SKM-1 (cell line): ENCODE measurements around the gene CFAP74.

ENCODE experiments used
- DNase-seq: peaks from one replicate; lab custom pipeline; 2025; ENCODE audit not compliant: unreplicated experiment; lab: John Stamatoyannopoulos, UW

Gene CFAP74

DNA sequence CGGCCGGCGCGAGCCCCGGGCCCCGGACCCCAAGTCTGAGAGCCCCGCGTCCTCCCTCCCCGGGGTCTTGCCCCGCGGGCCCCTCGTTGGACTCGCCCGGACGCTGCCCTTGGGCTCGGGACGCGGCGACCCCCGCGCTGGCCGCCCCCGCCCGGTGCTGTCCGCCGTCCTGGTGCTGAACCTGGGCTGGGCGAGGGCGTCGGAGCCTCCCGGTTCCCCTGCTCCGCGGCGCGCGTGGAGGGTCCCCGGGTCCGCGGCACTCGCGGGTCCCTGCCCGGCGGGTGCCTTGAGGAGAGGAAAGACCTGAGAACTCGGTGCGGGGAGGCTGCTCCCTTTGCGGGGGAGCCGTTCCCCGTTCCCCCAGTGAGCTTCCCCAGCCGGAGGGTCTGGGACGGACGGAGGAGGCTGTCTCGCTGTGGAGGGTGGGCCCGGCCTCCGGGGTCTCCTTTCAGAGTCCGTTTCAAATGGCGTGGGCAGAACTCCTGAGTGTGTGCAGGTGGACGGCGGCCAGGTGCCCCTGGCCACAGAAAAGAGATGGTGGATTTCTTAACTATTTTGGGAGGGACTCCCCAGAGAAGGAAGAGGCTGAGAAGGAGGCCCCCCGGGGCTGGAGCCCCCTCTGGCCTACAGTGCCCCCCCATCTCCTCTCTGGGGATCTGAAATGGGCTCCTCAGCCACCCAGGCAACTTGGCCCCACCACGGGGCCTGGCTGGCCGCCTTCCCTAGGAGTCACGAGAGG is 16.2 kb upstream of the CFAP74 start:
- DNase-seq, result no peak

DNA sequence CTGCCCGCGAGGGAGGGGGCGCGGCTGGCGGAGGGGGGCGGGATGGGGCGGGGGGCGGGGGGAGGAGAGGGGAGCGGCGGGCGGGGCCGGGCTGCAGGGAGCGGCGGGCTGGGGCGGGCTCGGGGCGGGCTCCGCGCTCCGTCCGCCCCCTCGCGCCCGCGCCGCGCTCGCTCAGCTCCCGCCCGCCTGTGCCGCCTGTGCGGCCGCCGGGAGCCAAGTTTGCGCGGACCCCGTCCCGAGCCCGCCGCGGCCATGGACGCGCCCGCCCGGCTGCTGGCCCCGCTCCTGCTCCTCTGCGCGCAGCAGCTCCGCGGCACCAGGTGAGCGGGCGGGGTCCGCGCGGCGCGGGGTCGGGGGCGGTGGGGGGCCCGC is 15.6 kb upstream of the CFAP74 start, which contains the start of gene GABRD:
GABRD (plus strand) TSS at position 174 of the 372 bp plus-strand sequence; CDS start at position 253, 79 bp downstream.
- no peak for DNase-seq

DNA sequence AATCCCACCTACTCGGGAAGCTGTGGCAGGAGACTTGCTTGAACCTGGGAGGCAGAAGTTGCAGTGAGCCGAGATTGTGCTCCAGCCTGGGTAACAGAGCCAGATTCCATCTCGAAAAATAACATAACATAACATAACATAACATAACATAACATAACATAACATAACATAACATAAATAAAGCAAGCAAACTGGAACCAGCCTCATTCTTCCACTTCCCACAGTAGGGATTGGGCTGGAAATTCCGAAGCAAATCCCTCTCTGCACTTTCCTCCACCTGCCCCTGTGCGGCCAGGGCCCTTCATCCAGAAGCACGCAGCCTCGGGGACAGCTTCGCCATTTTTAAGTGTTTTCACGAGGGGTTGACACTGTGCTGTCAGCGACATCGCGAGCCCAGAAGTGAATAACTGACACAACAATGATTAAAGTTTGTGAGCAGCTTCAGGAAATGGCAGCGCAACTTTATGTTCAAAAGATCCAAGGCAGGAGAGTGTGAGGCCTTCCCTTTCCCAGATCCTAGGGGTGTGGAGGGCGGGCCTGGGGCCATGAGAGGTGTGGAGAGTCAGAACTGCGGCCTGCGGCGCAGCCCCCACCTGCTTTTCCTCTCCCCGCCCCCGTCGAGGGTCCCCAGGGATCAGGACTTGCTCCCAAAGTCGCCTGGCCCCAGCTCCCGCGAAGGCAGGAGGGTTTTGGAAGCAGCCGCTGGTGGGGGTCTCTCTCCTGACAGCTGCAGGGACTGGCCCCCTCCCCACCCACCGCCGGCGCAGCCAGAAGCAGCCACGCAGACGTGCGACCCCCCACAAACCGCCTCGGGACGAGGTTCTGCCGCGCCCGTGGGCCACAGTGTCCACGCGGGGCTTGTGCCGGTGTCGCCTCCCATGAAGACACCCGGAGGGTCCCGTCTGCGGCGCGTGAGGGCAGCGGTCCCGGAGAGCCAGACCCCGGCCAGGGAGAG is 14.9 kb upstream of the CFAP74 start:
- no peak for DNase-seq

GRCh38 chr1:2016123-2016522 is 12.5 kb upstream of the CFAP74 start:
- no peak for DNase-seq

- DNase-seq, result no peak
These were observed 11.5 kb upstream of the CFAP74 start for GRCh38 chr1:2014741-2015735.

GRCh38 chr1:2014181-2014580 is 10.6 kb upstream of the CFAP74 start:
- DNase-seq, result no peak

GRCh38 chr1:2009101-2010053 is 5.8 kb upstream of the CFAP74 start:
- no peak for DNase-seq

DNA sequence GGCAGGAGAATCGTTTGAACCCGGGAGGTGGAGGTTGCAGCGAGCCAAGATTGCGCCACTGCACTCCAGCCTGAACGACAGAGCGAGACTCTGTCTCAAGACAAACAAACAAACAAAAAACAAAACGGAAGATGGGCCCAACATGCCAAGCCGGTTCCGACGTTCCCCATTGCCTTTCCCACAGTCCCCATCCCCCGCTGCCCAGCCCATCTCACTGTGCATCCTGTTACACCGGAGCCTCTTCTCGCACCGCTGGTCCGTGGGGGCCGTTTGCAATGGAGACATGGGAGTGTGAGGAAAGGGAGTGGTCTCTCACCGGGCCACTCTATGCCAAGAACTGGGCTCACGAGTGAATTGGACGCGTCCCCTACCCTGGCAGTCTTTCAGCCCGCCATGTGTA is 1.3 kb upstream of the CFAP74 start:
- no peak for DNase-seq

- DNase-seq, result no peak
These were observed 1.7 kb downstream of the CFAP74 start for GRCh38 chr1:2001773-2002411.

- DNase-seq, result no peak
These were observed 2.7 kb downstream of the CFAP74 start for GRCh38 chr1:2000850-2001249.

- DNase-seq, result no peak
These were observed 3.2 kb downstream of the CFAP74 start for GRCh38 chr1:2000432-2000831.

GRCh38 chr1:1997576-1997975 is 6.0 kb downstream of the CFAP74 start:
- no peak for DNase-seq

DNA sequence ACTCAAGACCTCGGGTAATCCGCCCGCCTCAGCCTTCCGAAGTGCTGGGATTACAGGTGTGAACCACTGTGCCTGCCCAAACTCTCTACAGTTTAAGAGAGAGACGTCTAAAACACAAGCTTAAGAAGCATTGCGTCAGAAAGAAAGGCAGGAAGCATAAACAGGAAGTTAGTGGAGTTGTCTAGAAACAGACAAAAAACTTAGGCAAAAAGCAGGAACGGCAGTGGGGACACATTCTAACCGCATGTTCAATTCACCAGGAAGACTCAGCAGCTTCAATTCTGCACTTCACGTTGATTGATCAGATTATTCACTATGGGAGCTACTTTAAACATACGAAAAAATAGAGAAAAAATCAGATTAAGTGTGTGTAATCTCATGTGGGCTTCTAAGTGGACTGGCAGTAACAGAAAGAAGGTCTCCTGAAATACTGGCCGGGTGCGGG is 7.4 kb downstream of the CFAP74 start:
- DNase-seq, result peak; percentile 91

- no peak for DNase-seq
These were observed 9.1 kb downstream of the CFAP74 start for GRCh38 chr1:1994536-1994935.

- no peak for DNase-seq
These were observed 13.4 kb downstream of the CFAP74 start for GRCh38 chr1:1990222-1990621.

GRCh38 chr1:1989789-1990188 is 13.8 kb downstream of the CFAP74 start:
- no peak for DNase-seq

DNA sequence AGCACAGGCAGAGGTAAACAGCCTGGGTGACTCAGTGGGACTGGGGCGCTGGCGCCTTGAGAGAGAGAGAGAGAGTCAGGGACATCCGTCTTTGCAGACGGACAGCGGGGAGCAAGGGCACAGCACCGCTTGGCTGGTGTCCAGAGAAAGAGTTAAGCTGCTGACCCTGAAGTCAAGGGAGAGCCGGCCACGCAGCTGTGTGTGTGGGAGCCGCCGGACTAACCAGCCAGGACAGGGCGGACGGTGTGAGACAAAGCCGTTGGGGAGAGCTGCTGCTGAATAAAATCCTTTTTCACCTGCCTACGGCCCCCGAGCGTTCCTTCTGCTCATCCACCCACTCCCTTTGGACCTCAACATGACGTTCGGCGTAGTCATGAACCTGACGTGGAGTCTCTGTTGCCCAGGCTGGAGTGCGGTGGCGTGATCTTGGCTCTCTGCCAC is 14.5 kb downstream of the CFAP74 start:
- no peak for DNase-seq

DNA sequence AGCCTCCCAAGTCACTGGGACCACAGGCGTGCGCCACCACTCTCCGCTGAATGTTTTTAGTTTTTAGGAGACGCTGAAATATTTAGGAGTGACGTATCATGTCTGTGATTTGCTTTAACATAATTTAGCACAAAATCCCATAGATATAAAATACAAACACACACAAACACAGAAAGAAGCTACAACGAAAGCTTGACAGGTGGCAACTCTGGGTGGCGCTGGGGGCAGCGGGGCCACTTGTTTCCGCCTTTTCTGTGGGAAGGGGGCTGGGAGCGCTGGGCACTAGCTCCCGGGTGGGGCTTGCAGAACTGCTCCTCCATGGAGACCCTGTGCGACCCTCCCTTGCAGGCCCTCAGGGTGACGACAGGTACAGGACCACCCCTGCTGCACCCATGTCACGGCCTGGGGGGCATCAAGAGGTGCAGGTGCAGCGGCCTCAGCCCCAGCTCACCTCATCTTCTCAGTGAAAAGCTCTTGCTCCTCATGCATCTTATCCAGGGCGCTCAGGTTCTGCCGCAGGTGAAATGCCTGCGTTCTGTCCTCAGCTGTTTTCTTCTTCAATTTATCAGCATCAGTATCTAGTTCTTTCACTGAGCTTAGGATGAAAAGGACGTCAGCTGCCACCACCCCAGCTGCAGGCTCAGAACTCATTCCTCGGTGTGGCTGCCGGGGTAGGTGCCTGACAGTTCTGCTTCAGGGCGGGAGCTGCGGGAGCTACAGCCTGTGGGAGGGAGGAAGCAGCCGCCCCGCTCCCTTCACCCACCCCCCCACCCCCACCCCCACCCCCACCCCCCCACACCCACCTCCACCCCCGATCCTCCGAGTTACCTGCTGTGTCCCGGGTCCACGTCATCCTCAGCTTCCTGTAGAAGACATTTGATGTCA is 15.3 kb downstream of the CFAP74 start:
- no peak for DNase-seq
